Hepatocyte (in vitro differentiated cells): ENCODE data around the gene CLTCL1.
"Not testable (repeated sequence)": the region's sequence is repeated elsewhere in the genome, so short reads cannot be mapped to it uniquely, and the experiment has no call there.

Source experiments
- EZH2phosphoT487 ChIP-seq: fragments of 200-600 bp; sonication (generic); IDR thresholded peaks from one replicate; pipeline ENCODE4 v1.6.1; 2018; ENCODE audit warnings: antibody characterized with exemption, mild to moderate bottlenecking, low read depth, moderate library complexity; ENCODE audit not compliant: unreplicated experiment, severe bottlenecking
- TF ChIP-seq, protein P1 (sequence below): fragments of 200-600 bp; sonication (generic); IDR thresholded peaks from 2 replicates; pipeline ENCODE4 v1.5.1; 2016; ENCODE audit warnings: antibody characterized with exemption, mild to moderate bottlenecking; ENCODE audit not compliant: poor library complexity

DNA sequence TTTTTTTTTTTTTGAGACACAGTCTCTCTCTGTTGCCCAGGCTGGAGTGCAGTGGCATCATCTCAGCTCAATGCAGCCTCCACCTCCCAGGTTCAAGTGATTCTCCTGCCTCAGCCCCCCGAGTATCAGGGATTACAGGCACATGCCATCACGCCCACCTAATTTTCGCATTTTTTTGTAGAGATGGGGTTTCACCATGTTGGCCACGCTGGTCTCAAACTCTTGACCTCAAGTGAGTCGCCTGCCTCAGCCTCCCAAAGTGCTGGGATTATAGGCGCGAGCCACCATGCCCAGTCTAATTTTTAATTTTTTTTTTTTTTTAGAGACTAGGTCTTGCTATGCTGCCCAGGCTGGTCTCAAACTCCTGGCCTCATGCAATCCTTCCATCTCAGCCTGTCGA, 35.2 kb downstream of the CLTCL1 start:
- TF ChIP-seq, protein P1, sequence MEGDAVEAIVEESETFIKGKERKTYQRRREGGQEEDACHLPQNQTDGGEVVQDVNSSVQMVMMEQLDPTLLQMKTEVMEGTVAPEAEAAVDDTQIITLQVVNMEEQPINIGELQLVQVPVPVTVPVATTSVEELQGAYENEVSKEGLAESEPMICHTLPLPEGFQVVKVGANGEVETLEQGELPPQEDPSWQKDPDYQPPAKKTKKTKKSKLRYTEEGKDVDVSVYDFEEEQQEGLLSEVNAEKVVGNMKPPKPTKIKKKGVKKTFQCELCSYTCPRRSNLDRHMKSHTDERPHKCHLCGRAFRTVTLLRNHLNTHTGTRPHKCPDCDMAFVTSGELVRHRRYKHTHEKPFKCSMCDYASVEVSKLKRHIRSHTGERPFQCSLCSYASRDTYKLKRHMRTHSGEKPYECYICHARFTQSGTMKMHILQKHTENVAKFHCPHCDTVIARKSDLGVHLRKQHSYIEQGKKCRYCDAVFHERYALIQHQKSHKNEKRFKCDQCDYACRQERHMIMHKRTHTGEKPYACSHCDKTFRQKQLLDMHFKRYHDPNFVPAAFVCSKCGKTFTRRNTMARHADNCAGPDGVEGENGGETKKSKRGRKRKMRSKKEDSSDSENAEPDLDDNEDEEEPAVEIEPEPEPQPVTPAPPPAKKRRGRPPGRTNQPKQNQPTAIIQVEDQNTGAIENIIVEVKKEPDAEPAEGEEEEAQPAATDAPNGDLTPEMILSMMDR, result not testable (repeated sequence)
- not testable (repeated sequence) for TF ChIP-seq EZH2phosphoT487
